HCT116 (cell line): ENCODE results near the gene MT4. TPM values are rescaled to one million over a fixed set of nuclear protein-coding genes. Genes with fewer than 3 reads are reported as not detected.

ENCODE experiments used
- ATAC-seq: fragments of 200-7000 bp; cut with Tn5 transposase; 2 replicates; pipeline ENCODE4 v1.9.1; 2020; ENCODE audit warnings: mild to moderate bottlenecking, moderate library complexity
- BruUV-seq: library from RNA; stranded (reverse); fragments of 400-500 nt; replicated peaks from 2 replicates; lab custom pipeline; 2021; lab: Mats Ljungman, UMichigan
- CTCF ChIA-PET: fragments of 300-600 bp; sonication (Branson Sonifier 250); formaldehyde crosslinking; loops from one replicate; lab custom pipeline; 2021; ENCODE audit warnings: antibody characterized with exemption; lab: Charles Lee
- POLR2A ChIA-PET: fragments of 300-600, 350-600 bp; sonication (Branson Sonifier 250); formaldehyde crosslinking; loops from one replicate; lab custom pipeline; 2021; ENCODE audit warnings: antibody characterized with exemption; lab: Charles Lee
- RAD21 ChIA-PET, 2 experiments: fragments of 300-600 bp; sonication (Branson Sonifier 250); formaldehyde crosslinking; loops; one replicate each; lab custom pipeline; 2023; ENCODE audit warnings: low total read pairs in 2 of 2; ENCODE audit not compliant: uncharacterized antibody in 2 of 2, unreplicated experiment in 2 of 2, low non-redundant PET in 1 of 2; lab: Charles Lee
- DNase-seq: peaks from one replicate; pipeline ENCODE4 v3.0.0-alpha.2; 2010; ENCODE audit warnings: low read depth, low spot score
- H2AFZ ChIP-seq: fragments of 200-600 bp; shearing (Covaris generic), sonication (generic); 2 replicates; pipeline ENCODE4 v1.6.1; 2017; ENCODE audit warnings: low read depth, mixed run types, mixed read lengths, antibody characterized with exemption, low read length; ENCODE audit not compliant: poor library complexity, severe bottlenecking
- H3K27ac ChIP-seq: 2 replicates; pipeline ENCODE4 v1.5.1; 2012; ENCODE audit warnings: low read depth, low read length
- H3K27me3 ChIP-seq: fragments of 200-600 bp; sonication (generic); 2 replicates; pipeline ENCODE4 v1.6.1; 2016; ENCODE audit warnings: mixed run types, low read length, mixed read lengths; ENCODE audit not compliant: insufficient read depth
- H3K36me3 ChIP-seq, 2 experiments: fragments of 200-500 bp in 1 of 2; fragments of 200-600 bp in 1 of 2; sonication (Bioruptor generic) in 1 of 2; sonication (generic) in 1 of 2; 2 replicates each; pipeline versions ENCODE4 v1.5.1 to v1.6.1; 2014 to 2016; ENCODE audit warnings: low read length in 2 of 2, inconsistent platforms in 1 of 2, mixed read lengths in 1 of 2, mixed run types in 1 of 2; ENCODE audit not compliant: insufficient read depth in 2 of 2, control insufficient read depth in 1 of 2
- H3K4me1 ChIP-seq, 2 experiments: fragments of 200-600 bp in 1 of 2; sonication (generic) in 1 of 2; 2 replicates each; pipeline versions ENCODE4 v1.5.1 to v1.6.1; 2012 to 2017; ENCODE audit warnings: low read length in 2 of 2, inconsistent platforms in 1 of 2, mild to moderate bottlenecking in 1 of 2, mixed read lengths in 1 of 2, mixed run types in 1 of 2, moderate library complexity in 1 of 2; ENCODE audit not compliant: insufficient read depth in 2 of 2, control insufficient read depth in 1 of 2
- H3K4me2 ChIP-seq: fragments of 200-600 bp; sonication (generic); 2 replicates; pipeline ENCODE4 v1.6.1; 2017; ENCODE audit warnings: mixed run types, low read length, mixed read lengths
- H3K4me3 ChIP-seq, 2 experiments: fragments of 200-600 bp in 1 of 2; sonication (generic) in 1 of 2; replicated peaks in 1 of 2; 2 replicates each; pipeline ENCODE4 v1.5.1; 2011 to 2016; ENCODE audit warnings: low read length in 2 of 2, control low read depth in 1 of 2, low read depth in 1 of 2, mild to moderate bottlenecking in 1 of 2, mixed read lengths in 1 of 2, mixed run types in 1 of 2
- H3K79me2 ChIP-seq: fragments of 200-600 bp; sonication (generic); 2 replicates; pipeline ENCODE4 v1.6.1; 2017; ENCODE audit warnings: mild to moderate bottlenecking, mixed run types, low read length, moderate library complexity, mixed read lengths; ENCODE audit not compliant: insufficient read depth
- H3K9ac ChIP-seq: fragments of 200-600 bp; sonication (generic); 2 replicates; pipeline ENCODE4 v1.6.1; 2016; ENCODE audit warnings: low read length, mixed read lengths
- H3K9me2 ChIP-seq: fragments of 200-600 bp; sonication (generic), shearing (Covaris generic); 2 replicates; pipeline ENCODE4 v1.6.1; 2017; ENCODE audit warnings: mixed run types, mild to moderate bottlenecking, moderate library complexity; ENCODE audit not compliant: insufficient read depth
- H3K9me3 ChIP-seq, 2 experiments: fragments of 200-500 bp in 1 of 2; fragments of 200-600 bp in 1 of 2; sonication (Bioruptor generic) in 1 of 2; sonication (generic) in 1 of 2; 2 replicates each; pipeline ENCODE4 v1.6.1; 2014 to 2017; ENCODE audit warnings: low read length in 2 of 2, mixed read lengths in 2 of 2, inconsistent platforms in 1 of 2, low read depth in 1 of 2, mild to moderate bottlenecking in 1 of 2, mixed run types in 1 of 2, moderate library complexity in 1 of 2; ENCODE audit not compliant: control insufficient read depth in 1 of 2, insufficient read depth in 1 of 2
- H4K20me1 ChIP-seq: fragments of 200-600 bp; sonication (generic), shearing (Covaris generic); 2 replicates; pipeline ENCODE4 v1.6.1; 2017; ENCODE audit warnings: mixed run types, mild to moderate bottlenecking, moderate library complexity; ENCODE audit not compliant: insufficient read depth
- ELF1 ChIP-seq: IDR thresholded peaks from 2 replicates; pipeline ENCODE4 v1.6.1; 2012; ENCODE audit warnings: low read depth, borderline replicate concordance
- JUND ChIP-seq: IDR thresholded peaks from 2 replicates; pipeline ENCODE4 v1.6.1; 2012
- MAX ChIP-seq: IDR thresholded peaks from 2 replicates; pipeline ENCODE4 v1.6.1; 2012
- SIN3A ChIP-seq: IDR thresholded peaks from 2 replicates; pipeline ENCODE4 v1.6.1; 2012; ENCODE audit warnings: low read depth
- TCF7L2 ChIP-seq: IDR thresholded peaks from 2 replicates; pipeline ENCODE4 v1.7.0; 2011; ENCODE audit warnings: borderline replicate concordance, inconsistent platforms; ENCODE audit not compliant: insufficient read depth, insufficient read length; ENCODE audit errors: extremely low read depth
- YY1 ChIP-seq: IDR thresholded peaks from 2 replicates; pipeline ENCODE4 v1.6.1; 2011; ENCODE audit warnings: low read length, low read depth, moderate library complexity, mild to moderate bottlenecking; ENCODE audit not compliant: insufficient replicate concordance; ENCODE audit errors: extremely low read depth
- ZNF274 ChIP-seq: fragments of 200-500 bp; sonication (Bioruptor generic); IDR thresholded peaks from 2 replicates; pipeline ENCODE4 v1.6.1; 2014; ENCODE audit warnings: mild to moderate bottlenecking, low read depth, low read length, inconsistent platforms
- intact Hi-C: fragments of 100-400 bp; cut with micrococcal nuclease; formaldehyde crosslinking; loops from 2 replicates; pipeline ENCODE4 v1.10.0; 2022
- total RNA-seq: library from RNA; stranded (reverse); gene quantifications from one replicate; pipeline ENCODE4 v1.2.1, GENCODE V29; 2021; ENCODE audit not compliant: unreplicated experiment

MT4 gene
- total RNA-seq, 1 experiment from 2014 or later = not detected

GRCh38 chr16:56607675-56608042 is 42.8 kb downstream of the MT4 start:
- ChIA-PET POLR2A (interaction anchor here (0.9 to 16.1 kb wide), 4 partner anchors 11 to 72 kb away, joined by 4 to 344 read pairs (median 5); partner anchors contain the start of gene MT1E), RAD21 (interaction anchor here in 1 of 2 experiments (2.0 kb wide), 1 partner anchor 18 kb away, joined by 4 read pairs; the partner anchor contains the start of gene MT1E), CTCF (interaction anchor here (0.9 to 5.3 kb wide), 3 partner anchors 21 to 182 kb away, joined by 3 to 65 read pairs (median 4); no protein-coding TSS in a partner anchor)
- Histone ChIP-seq H3K9me3 (no peaks in the 10 kb centered on the region), H4K20me1 (no peaks in the 10 kb centered on the region), H3K4me2 (peak overlapping the region; percentile 95), H3K36me3 (no peaks in the 10 kb centered on the region), H3K4me1 (peaks cover 63 to 81% of the 10 kb centered on the region in 2 experiments), H3K27ac (peak overlapping the region; percentile 96), H3K4me3 (peak overlapping the region; percentile 63 to 85), H3K27me3 (no peaks in the 10 kb centered on the region), H3K9me2 (no peaks in the 10 kb centered on the region), H3K9ac (peak overlapping the region; percentile 91), H2AFZ (no peak overlapping the region), H3K79me2 (peaks cover 14% of the 10 kb centered on the region)
- TSS peak; percentile 77 for BruUV-seq
- DNase-seq (no peak), ATAC-seq (no peak)
- intact Hi-C loops = loop anchor here (1.0 to 2.0 kb wide), 3 partner anchors 18 to 75 kb away; partner anchors contain the start of genes MT1E and MT1X
- TF ChIP-seq ZNF274 = no peak
- no peak for TF ChIP-seq MAX
- no peak for TF ChIP-seq ELF1
- TF ChIP-seq SIN3A = no peak
- no peak for TF ChIP-seq TCF7L2
- no peak for TF ChIP-seq JUND
- no peak for TF ChIP-seq YY1
